GM23338 (cell line): Measurements from ENCODE around the gene MCC. TPM values are rescaled to one million over a fixed set of nuclear protein-coding genes. Genes with fewer than 3 reads are reported as not detected.

Experiments used
- ATAC-seq: fragments of 200-7000 bp; cut with Tn5 transposase; 3 replicates; pipeline ENCODE4 v1.9.1; 2020
- DNase-seq: peaks from one replicate; pipeline ENCODE4 v3.0.0-alpha.2; 2015; ENCODE audit warnings: low spot score
- H2AFZ ChIP-seq: fragments of 200-600 bp; sonication (generic); 2 replicates; pipeline ENCODE4 v1.8.0; 2016; ENCODE audit warnings: antibody characterized with exemption, mild to moderate bottlenecking, moderate library complexity
- H3F3A ChIP-seq: fragments of 200-600 bp; sonication (generic); replicated peaks from 2 replicates; pipeline ENCODE4 v1.8.0; 2017; ENCODE audit warnings: antibody characterized with exemption, mixed run types, low read depth
- H3K27ac ChIP-seq: fragments of 200-600 bp; sonication (generic); 2 replicates; pipeline ENCODE4 v1.6.1; 2016; ENCODE audit warnings: low read depth
- H3K27me3 ChIP-seq: fragments of 200-600 bp; sonication (generic); 2 replicates; pipeline ENCODE4 v1.8.0; 2016; ENCODE audit warnings: mild to moderate bottlenecking, mixed run types, moderate library complexity; ENCODE audit not compliant: insufficient read depth
- H3K36me3 ChIP-seq: fragments of 200-600 bp; sonication (generic); 2 replicates; pipeline ENCODE4 v1.8.0; 2016; ENCODE audit warnings: mild to moderate bottlenecking; ENCODE audit not compliant: insufficient read depth
- H3K4me1 ChIP-seq: fragments of 200-600 bp; sonication (generic); 2 replicates; pipeline ENCODE4 v1.8.0; 2016; ENCODE audit warnings: mild to moderate bottlenecking, moderate library complexity; ENCODE audit not compliant: insufficient read depth
- H3K4me2 ChIP-seq: fragments of 200-600 bp; sonication (generic); 2 replicates; pipeline ENCODE4 v1.7.1; 2017; ENCODE audit warnings: mixed run types
- H3K4me3 ChIP-seq: fragments of 200-600 bp; sonication (generic); 2 replicates; pipeline ENCODE4 v1.6.1; 2016; ENCODE audit warnings: mixed run types
- H3K79me2 ChIP-seq: fragments of 200-600 bp; sonication (generic); replicated peaks from 2 replicates; pipeline ENCODE4 v1.8.0; 2017; ENCODE audit warnings: mild to moderate bottlenecking; ENCODE audit not compliant: insufficient read depth
- H3K9me2 ChIP-seq: fragments of 200-600 bp; sonication (generic); 2 replicates; pipeline ENCODE4 v1.8.0; 2017; ENCODE audit not compliant: insufficient read depth
- H4K20me1 ChIP-seq: fragments of 200-600 bp; sonication (generic); replicated peaks from 2 replicates; pipeline ENCODE4 v1.8.0; 2017; ENCODE audit warnings: mild to moderate bottlenecking; ENCODE audit not compliant: insufficient read depth
- H3K27ac Mint-ChIP-seq: 2 replicates; pipeline ENCODE4 v1.8.0; 2020; ENCODE audit warnings: inconsistent platforms, mild to moderate bottlenecking, moderate library complexity, mixed read lengths
- H3K27me3 Mint-ChIP-seq: 3 replicates; pipeline ENCODE4 v1.8.0; 2022; ENCODE audit warnings: low read depth, mild to moderate bottlenecking, moderate library complexity, mixed read lengths, inconsistent platforms; ENCODE audit not compliant: insufficient read depth, poor library complexity
- H3K36me3 Mint-ChIP-seq: 3 replicates; pipeline ENCODE4 v1.8.0; 2021; ENCODE audit warnings: low read depth, mild to moderate bottlenecking, inconsistent platforms, moderate library complexity, mixed read lengths
- H3K4me1 Mint-ChIP-seq: 3 replicates; pipeline ENCODE4 v1.8.0; 2020; ENCODE audit warnings: mild to moderate bottlenecking, inconsistent platforms, mixed read lengths
- H3K4me3 Mint-ChIP-seq: 3 replicates; pipeline ENCODE4 v1.8.0; 2021; ENCODE audit warnings: moderate library complexity, mild to moderate bottlenecking, inconsistent platforms, mixed read lengths
- H3K9me3 Mint-ChIP-seq: 3 replicates; pipeline ENCODE4 v1.8.0; 2020; ENCODE audit warnings: moderate library complexity, mild to moderate bottlenecking, inconsistent platforms, mixed read lengths
- CREB1 ChIP-seq: fragments of 250-450 bp; sonication (Bioruptor Pico); IDR thresholded peaks from 2 replicates; pipeline ENCODE4 v1.5.0; 2020; ENCODE audit warnings: low read depth, mild to moderate bottlenecking, moderate library complexity
- ETS1 ChIP-seq: IDR thresholded peaks from 2 replicates; pipeline ENCODE4 v1.6.1; 2016; ENCODE audit warnings: antibody characterized with exemption
- EZH2 ChIP-seq: fragments of 200-600 bp; sonication (generic); IDR thresholded peaks from one replicate; pipeline ENCODE4 v1.8.0; 2017; ENCODE audit warnings: antibody characterized with exemption, mild to moderate bottlenecking, low read depth; ENCODE audit not compliant: unreplicated experiment
- EZH2phosphoT487 ChIP-seq: fragments of 200-600 bp; sonication (generic); IDR thresholded peaks from one replicate; pipeline ENCODE4 v1.8.1; 2018; ENCODE audit warnings: antibody characterized with exemption; ENCODE audit not compliant: unreplicated experiment
- JUNB ChIP-seq: IDR thresholded peaks from one replicate; pipeline ENCODE4 v1.6.1; 2016; ENCODE audit warnings: antibody characterized with exemption; ENCODE audit not compliant: unreplicated experiment
- NANOG ChIP-seq: IDR thresholded peaks from 2 replicates; pipeline ENCODE4 v1.6.1; 2016; ENCODE audit warnings: antibody characterized with exemption, borderline replicate concordance
- POLR2AphosphoS5 ChIP-seq: IDR thresholded peaks from 2 replicates; pipeline ENCODE4 v1.6.1; 2016; ENCODE audit warnings: antibody characterized with exemption, low read depth
- REST ChIP-seq: IDR thresholded peaks from one replicate; pipeline ENCODE4 v1.6.1; 2018; ENCODE audit warnings: antibody characterized with exemption; ENCODE audit not compliant: unreplicated experiment
- STAT1 ChIP-seq: IDR thresholded peaks from one replicate; pipeline ENCODE4 v1.6.1; 2016; ENCODE audit warnings: antibody characterized with exemption; ENCODE audit not compliant: unreplicated experiment
- ZNF114 ChIP-seq: fragments of 250-450 bp; sonication (Bioruptor Pico); IDR thresholded peaks from 2 replicates; pipeline ENCODE4 v1.5.0; 2020; ENCODE audit warnings: mild to moderate bottlenecking, moderate library complexity
- ZNF331 ChIP-seq: fragments of 250-450 bp; sonication (Bioruptor Pico); IDR thresholded peaks from 2 replicates; pipeline ENCODE4 v1.5.0; 2020; ENCODE audit warnings: low read depth, mild to moderate bottlenecking, moderate library complexity
- polyA plus RNA-seq: library from polyadenylated mRNA; unstranded; fragments of >200 nt; fragmentation: Nextera tagmentation; extraction: Ambion mirVana; gene quantifications from 2 replicates; pipeline ENCODE4 v1.2.1, GENCODE V29; 2016
- total RNA-seq: library from RNA; depleted of rRNA; stranded (reverse); fragments of >200 nt; shearing (Covaris generic); gene quantifications from 2 replicates; pipeline ENCODE4 v1.2.3, GENCODE V29; 2014
- TF ChIP-seq, protein P1 (sequence below): fragments of 250-450 bp; sonication (Bioruptor Pico); IDR thresholded peaks from 2 replicates; pipeline ENCODE4 v1.5.0; 2020; ENCODE audit warnings: mild to moderate bottlenecking, moderate library complexity
- TF ChIP-seq, protein P2 (sequence below), 2 experiments: fragments of 200-600 bp in 1 of 2; sonication (generic) in 1 of 2; conservative IDR thresholded peaks; 2 replicates each; pipeline versions ENCODE4 v1.5.1 to v1.6.1; 2016 to 2017; ENCODE audit warnings: antibody characterized with exemption in 2 of 2, low read depth in 2 of 2, mild to moderate bottlenecking in 2 of 2, moderate library complexity in 1 of 2

Gene MCC
- total and polyA plus RNA-seq, 2 experiments from 2014 or later, result 3.8 to 10.1 TPM

- Histone ChIP-seq H3K4me1 (0 out of 2 replicates have a peak, but pooled peaks cover under 1% of the 10 kb centered on the region), H3F3A (no peaks in the 10 kb centered on the region), H3K27ac (no peak overlapping the region), H3K9me2 (peaks cover 10% of the 10 kb centered on the region; the same call in 1 of the 2 replicates), H3K4me3 (no peak overlapping the region), H2AFZ (no peak overlapping the region), H3K36me3 (no peaks in the 10 kb centered on the region), H4K20me1 (no peaks in the 10 kb centered on the region), H3K4me2 (no peak overlapping the region), H3K79me2 (no peaks in the 10 kb centered on the region), H3K27me3 (no peaks in the 10 kb centered on the region)
- ATAC-seq, result no peak
- Mint-ChIP-seq H3K27me3 (peaks cover 6% of the 10 kb centered on the region), H3K36me3 (peaks cover 23% of the 10 kb centered on the region), H3K9me3 (peaks cover 7% of the 10 kb centered on the region), H3K27ac (no peak overlapping the region), H3K4me3 (no peak overlapping the region), H3K4me1 (peaks cover 8% of the 10 kb centered on the region; the same call in 2 of the 3 replicates)
- no peak for DNase-seq
- no peak for TF ChIP-seq ZNF114 (CRISPR knock-in tag)
- no peak for TF ChIP-seq POLR2AphosphoS5
- no peak for TF ChIP-seq STAT1
- TF ChIP-seq, protein P1, sequence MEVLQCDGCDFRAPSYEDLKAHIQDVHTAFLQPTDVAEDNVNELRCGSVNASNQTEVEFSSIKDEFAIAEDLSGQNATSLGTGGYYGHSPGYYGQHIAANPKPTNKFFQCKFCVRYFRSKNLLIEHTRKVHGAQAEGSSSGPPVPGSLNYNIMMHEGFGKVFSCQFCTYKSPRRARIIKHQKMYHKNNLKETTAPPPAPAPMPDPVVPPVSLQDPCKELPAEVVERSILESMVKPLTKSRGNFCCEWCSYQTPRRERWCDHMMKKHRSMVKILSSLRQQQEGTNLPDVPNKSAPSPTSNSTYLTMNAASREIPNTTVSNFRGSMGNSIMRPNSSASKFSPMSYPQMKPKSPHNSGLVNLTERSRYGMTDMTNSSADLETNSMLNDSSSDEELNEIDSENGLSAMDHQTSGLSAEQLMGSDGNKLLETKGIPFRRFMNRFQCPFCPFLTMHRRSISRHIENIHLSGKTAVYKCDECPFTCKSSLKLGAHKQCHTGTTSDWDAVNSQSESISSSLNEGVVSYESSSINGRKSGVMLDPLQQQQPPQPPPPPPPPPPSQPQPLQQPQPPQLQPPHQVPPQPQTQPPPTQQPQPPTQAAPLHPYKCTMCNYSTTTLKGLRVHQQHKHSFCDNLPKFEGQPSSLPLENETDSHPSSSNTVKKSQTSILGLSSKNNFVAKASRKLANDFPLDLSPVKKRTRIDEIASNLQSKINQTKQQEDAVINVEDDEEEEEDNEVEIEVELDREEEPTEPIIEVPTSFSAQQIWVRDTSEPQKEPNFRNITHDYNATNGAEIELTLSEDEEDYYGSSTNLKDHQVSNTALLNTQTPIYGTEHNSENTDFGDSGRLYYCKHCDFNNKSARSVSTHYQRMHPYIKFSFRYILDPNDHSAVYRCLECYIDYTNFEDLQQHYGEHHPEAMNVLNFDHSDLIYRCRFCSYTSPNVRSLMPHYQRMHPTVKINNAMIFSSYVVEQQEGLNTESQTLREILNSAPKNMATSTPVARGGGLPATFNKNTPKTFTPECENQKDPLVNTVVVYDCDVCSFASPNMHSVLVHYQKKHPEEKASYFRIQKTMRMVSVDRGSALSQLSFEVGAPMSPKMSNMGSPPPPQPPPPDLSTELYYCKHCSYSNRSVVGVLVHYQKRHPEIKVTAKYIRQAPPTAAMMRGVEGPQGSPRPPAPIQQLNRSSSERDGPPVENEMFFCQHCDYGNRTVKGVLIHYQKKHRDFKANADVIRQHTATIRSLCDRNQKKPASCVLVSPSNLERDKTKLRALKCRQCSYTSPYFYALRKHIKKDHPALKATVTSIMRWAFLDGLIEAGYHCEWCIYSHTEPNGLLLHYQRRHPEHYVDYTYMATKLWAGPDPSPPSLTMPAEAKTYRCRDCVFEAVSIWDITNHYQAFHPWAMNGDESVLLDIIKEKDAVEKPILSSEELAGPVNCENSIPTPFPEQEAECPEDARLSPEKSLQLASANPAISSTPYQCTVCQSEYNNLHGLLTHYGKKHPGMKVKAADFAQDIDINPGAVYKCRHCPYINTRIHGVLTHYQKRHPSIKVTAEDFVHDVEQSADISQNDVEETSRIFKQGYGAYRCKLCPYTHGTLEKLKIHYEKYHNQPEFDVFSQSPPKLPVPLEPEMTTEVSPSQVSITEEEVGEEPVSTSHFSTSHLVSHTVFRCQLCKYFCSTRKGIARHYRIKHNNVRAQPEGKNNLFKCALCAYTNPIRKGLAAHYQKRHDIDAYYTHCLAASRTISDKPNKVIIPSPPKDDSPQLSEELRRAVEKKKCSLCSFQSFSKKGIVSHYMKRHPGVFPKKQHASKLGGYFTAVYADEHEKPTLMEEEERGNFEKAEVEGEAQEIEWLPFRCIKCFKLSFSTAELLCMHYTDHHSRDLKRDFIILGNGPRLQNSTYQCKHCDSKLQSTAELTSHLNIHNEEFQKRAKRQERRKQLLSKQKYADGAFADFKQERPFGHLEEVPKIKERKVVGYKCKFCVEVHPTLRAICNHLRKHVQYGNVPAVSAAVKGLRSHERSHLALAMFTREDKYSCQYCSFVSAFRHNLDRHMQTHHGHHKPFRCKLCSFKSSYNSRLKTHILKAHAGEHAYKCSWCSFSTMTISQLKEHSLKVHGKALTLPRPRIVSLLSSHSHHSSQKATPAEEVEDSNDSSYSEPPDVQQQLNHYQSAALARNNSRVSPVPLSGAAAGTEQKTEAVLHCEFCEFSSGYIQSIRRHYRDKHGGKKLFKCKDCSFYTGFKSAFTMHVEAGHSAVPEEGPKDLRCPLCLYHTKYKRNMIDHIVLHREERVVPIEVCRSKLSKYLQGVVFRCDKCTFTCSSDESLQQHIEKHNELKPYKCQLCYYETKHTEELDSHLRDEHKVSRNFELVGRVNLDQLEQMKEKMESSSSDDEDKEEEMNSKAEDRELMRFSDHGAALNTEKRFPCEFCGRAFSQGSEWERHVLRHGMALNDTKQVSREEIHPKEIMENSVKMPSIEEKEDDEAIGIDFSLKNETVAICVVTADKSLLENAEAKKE (CRISPR knock-in tag), result no peak
- TF ChIP-seq JUNB, result no peak
- no peak for TF ChIP-seq CREB1 (CRISPR knock-in tag)
- no peak for TF ChIP-seq ZNF331 (CRISPR knock-in tag)
- TF ChIP-seq ETS1, result no peak
- TF ChIP-seq, protein P2, sequence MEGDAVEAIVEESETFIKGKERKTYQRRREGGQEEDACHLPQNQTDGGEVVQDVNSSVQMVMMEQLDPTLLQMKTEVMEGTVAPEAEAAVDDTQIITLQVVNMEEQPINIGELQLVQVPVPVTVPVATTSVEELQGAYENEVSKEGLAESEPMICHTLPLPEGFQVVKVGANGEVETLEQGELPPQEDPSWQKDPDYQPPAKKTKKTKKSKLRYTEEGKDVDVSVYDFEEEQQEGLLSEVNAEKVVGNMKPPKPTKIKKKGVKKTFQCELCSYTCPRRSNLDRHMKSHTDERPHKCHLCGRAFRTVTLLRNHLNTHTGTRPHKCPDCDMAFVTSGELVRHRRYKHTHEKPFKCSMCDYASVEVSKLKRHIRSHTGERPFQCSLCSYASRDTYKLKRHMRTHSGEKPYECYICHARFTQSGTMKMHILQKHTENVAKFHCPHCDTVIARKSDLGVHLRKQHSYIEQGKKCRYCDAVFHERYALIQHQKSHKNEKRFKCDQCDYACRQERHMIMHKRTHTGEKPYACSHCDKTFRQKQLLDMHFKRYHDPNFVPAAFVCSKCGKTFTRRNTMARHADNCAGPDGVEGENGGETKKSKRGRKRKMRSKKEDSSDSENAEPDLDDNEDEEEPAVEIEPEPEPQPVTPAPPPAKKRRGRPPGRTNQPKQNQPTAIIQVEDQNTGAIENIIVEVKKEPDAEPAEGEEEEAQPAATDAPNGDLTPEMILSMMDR (conservative IDR thresholded peaks at IDR 0.05; ENCODE audit: low read depth in 2 of 2), result no peak
- no peak for TF ChIP-seq NANOG
- no peak for TF ChIP-seq REST
- TF ChIP-seq EZH2phosphoT487, result no peak
- no peak for TF ChIP-seq EZH2
Observed at GRCh38 chr5:113194125-113194524, 294.1 kb downstream of the MCC start.
